WTC11 (cell line): ENCODE measurements around the gene PAQR6. TPM values are rescaled to one million over a fixed set of nuclear protein-coding genes. Genes with fewer than 3 reads are reported as not detected.

ENCODE experiments used
- ATAC-seq: fragments of 200-7000 bp; cut with Tn5 transposase; 2 replicates; pipeline ENCODE4 v1.10.0; 2021; ENCODE audit warnings: mild to moderate bottlenecking, moderate library complexity
- CTCF ChIA-PET: fragments of 300-600 bp; sonication (Branson Sonifier 250); formaldehyde crosslinking; loops from one replicate; lab custom pipeline; 2021; ENCODE audit warnings: antibody characterized with exemption; lab: Charles Lee
- POLR2A ChIA-PET: fragments of 350-600 bp; sonication (Branson Sonifier 250); formaldehyde crosslinking; loops from one replicate; lab custom pipeline; 2021; ENCODE audit warnings: antibody characterized with exemption; lab: Charles Lee
- DNase-seq: peaks from one replicate; pipeline ENCODE4 v3.0.0; 2021; ENCODE audit warnings: low spot score
- H3K27ac Mint-ChIP-seq: 2 replicates; pipeline ENCODE4 v1.8.0; 2021; ENCODE audit warnings: mixed read lengths
- H3K27me3 Mint-ChIP-seq: 2 replicates; pipeline ENCODE4 v1.8.0; 2021; ENCODE audit warnings: low read depth, mild to moderate bottlenecking, moderate library complexity, mixed read lengths
- H3K36me3 Mint-ChIP-seq: 2 replicates; pipeline ENCODE4 v1.8.0; 2021; ENCODE audit warnings: mixed read lengths
- H3K4me1 Mint-ChIP-seq: 2 replicates; pipeline ENCODE4 v1.8.0; 2022; ENCODE audit warnings: mixed read lengths
- H3K4me3 Mint-ChIP-seq: 2 replicates; pipeline ENCODE4 v1.8.0; 2021; ENCODE audit warnings: mild to moderate bottlenecking, moderate library complexity, mixed read lengths
- H3K9me3 Mint-ChIP-seq: 2 replicates; pipeline ENCODE4 v1.8.0; 2021; ENCODE audit warnings: mixed read lengths
- ATF1 ChIP-seq: sonication (generic); formaldehyde crosslinking; IDR thresholded peaks from 2 replicates; pipeline ENCODE4 v1.8.1; 2023; ENCODE audit warnings: mild to moderate bottlenecking, moderate library complexity, missing genetic modification reagents
- ATF3 ChIP-seq: sonication (generic); formaldehyde crosslinking; conservative IDR thresholded peaks from 2 replicates; pipeline ENCODE4 v1.8.1; 2022; ENCODE audit warnings: mild to moderate bottlenecking, missing genetic modification reagents
- ATF6 ChIP-seq: sonication (generic); formaldehyde crosslinking; IDR thresholded peaks from 2 replicates; pipeline ENCODE4 v1.8.1; 2023; ENCODE audit warnings: mild to moderate bottlenecking, missing genetic modification reagents
- CREB1 ChIP-seq: sonication (generic); formaldehyde crosslinking; IDR thresholded peaks from 2 replicates; pipeline ENCODE4 v1.8.0; 2023; ENCODE audit warnings: mild to moderate bottlenecking, missing genetic modification reagents
- ESRRA ChIP-seq: sonication (generic); formaldehyde crosslinking; IDR thresholded peaks from 2 replicates; pipeline ENCODE4 v1.8.1; 2022; ENCODE audit warnings: mild to moderate bottlenecking, missing genetic modification reagents, borderline replicate concordance
- FOXK1 ChIP-seq: sonication (generic); formaldehyde crosslinking; IDR thresholded peaks from 2 replicates; pipeline ENCODE4 v1.8.0; 2022; ENCODE audit warnings: mild to moderate bottlenecking, moderate library complexity, missing genetic modification reagents
- GRHL2 ChIP-seq: fragments of 250-450 bp; sonication (Bioruptor Pico); IDR thresholded peaks from 2 replicates; pipeline ENCODE4 v1.8.0; 2022; ENCODE audit warnings: mild to moderate bottlenecking, moderate library complexity; ENCODE audit not compliant: insufficient replicate concordance, severe bottlenecking
- IRF2 ChIP-seq: sonication (generic); formaldehyde crosslinking; IDR thresholded peaks from 2 replicates; pipeline ENCODE4 v1.8.0; 2022; ENCODE audit warnings: low read depth, missing genetic modification reagents, borderline replicate concordance
- JAZF1 ChIP-seq: fragments of 250-450 bp; sonication (Bioruptor Pico); IDR thresholded peaks from 2 replicates; pipeline ENCODE4 v1.9.0; 2021; ENCODE audit warnings: moderate library complexity, mild to moderate bottlenecking, inconsistent platforms
- KAT7 ChIP-seq: sonication (generic); formaldehyde crosslinking; IDR thresholded peaks from 2 replicates; pipeline ENCODE4 v1.8.1; 2023; ENCODE audit warnings: missing genetic modification reagents, mild to moderate bottlenecking, borderline replicate concordance
- MYBL2 ChIP-seq: sonication (generic); formaldehyde crosslinking; IDR thresholded peaks from 2 replicates; pipeline ENCODE4 v1.8.1; 2023; ENCODE audit warnings: mild to moderate bottlenecking, moderate library complexity, missing genetic modification reagents
- NR1H2 ChIP-seq: sonication (generic); formaldehyde crosslinking; IDR thresholded peaks from 2 replicates; pipeline ENCODE4 v1.9.0; 2021; ENCODE audit warnings: mild to moderate bottlenecking, moderate library complexity, missing genetic modification reagents
- NR2C2 ChIP-seq: sonication (generic); formaldehyde crosslinking; IDR thresholded peaks from 2 replicates; pipeline ENCODE4 v1.8.0; 2022; ENCODE audit warnings: mild to moderate bottlenecking, missing genetic modification reagents
- PRRX2 ChIP-seq: fragments of 250-450 bp; sonication (Bioruptor Pico); IDR thresholded peaks from 2 replicates; pipeline ENCODE4 v1.8.0; 2021; ENCODE audit warnings: mild to moderate bottlenecking
- RORB ChIP-seq: fragments of 250-450 bp; sonication (Bioruptor Pico); IDR thresholded peaks from 2 replicates; pipeline ENCODE4 v1.9.0; 2021; ENCODE audit warnings: mild to moderate bottlenecking
- SMAD4 ChIP-seq: sonication (generic); formaldehyde crosslinking; IDR thresholded peaks from 2 replicates; pipeline ENCODE4 v1.8.0; 2022; ENCODE audit warnings: mild to moderate bottlenecking, missing genetic modification reagents
- STAT6 ChIP-seq: sonication (generic); formaldehyde crosslinking; conservative IDR thresholded peaks from 2 replicates; pipeline ENCODE4 v1.8.1; 2023; ENCODE audit warnings: mild to moderate bottlenecking, low read depth, missing genetic modification reagents, moderate library complexity
- TCF7 ChIP-seq: sonication (generic); formaldehyde crosslinking; IDR thresholded peaks from 2 replicates; pipeline ENCODE4 v1.8.0; 2022; ENCODE audit warnings: mild to moderate bottlenecking, low read depth, missing genetic modification reagents, moderate library complexity
- TEAD1 ChIP-seq: sonication (generic); formaldehyde crosslinking; IDR thresholded peaks from 2 replicates; pipeline ENCODE4 v1.8.0; 2022; ENCODE audit warnings: mild to moderate bottlenecking, missing genetic modification reagents
- ZNF263 ChIP-seq: sonication (generic); formaldehyde crosslinking; IDR thresholded peaks from 2 replicates; pipeline ENCODE4 v1.8.1; 2022; ENCODE audit warnings: low read depth, mild to moderate bottlenecking, moderate library complexity, missing genetic modification reagents
- total RNA-seq: library from RNA; stranded (reverse); gene quantifications from 3 replicates; pipeline ENCODE4 v1.2.3, GENCODE V29; 2021
- TF ChIP-seq, protein P1 (sequence below): sonication (generic); formaldehyde crosslinking; IDR thresholded peaks from 2 replicates; pipeline ENCODE4 v1.8.1; 2022; ENCODE audit warnings: mild to moderate bottlenecking, moderate library complexity, missing genetic modification reagents
- TF ChIP-seq, protein P2 (sequence below): sonication (generic); formaldehyde crosslinking; IDR thresholded peaks from 2 replicates; pipeline ENCODE4 v1.8.1; 2022; ENCODE audit warnings: low read depth, missing genetic modification reagents, borderline replicate concordance
- TF ChIP-seq, protein P3 (sequence below): sonication (generic); formaldehyde crosslinking; IDR thresholded peaks from 2 replicates; pipeline ENCODE4 v1.8.0; 2023; ENCODE audit warnings: missing genetic modification reagents, mild to moderate bottlenecking, borderline replicate concordance

Gene PAQR6
- total RNA-seq, 1 experiment from 2014 or later: 5.9 TPM

DNA sequence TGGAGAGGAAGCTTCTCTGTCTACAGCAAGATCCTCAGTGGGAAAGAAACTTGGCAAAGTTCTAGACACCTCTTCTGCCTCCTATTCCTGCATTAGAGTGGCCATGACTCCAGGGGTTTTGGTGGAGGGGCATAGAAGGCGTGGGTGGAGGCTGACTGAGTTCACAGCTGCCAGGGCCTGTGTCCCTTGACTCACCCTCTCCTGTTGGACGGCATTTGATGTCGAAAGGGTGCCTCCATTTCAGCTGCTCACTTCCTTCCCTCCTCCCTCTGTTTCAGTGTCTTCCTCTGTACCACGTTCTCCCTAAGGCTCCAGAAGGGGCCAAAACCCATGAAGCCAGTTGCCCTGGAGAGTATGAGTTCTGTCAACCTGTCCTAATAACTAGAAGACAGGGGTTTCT, 36.9 kb upstream of the PAQR6 start (continued):
- TF ChIP-seq STAT6 (CRISPR knock-in tag) (no peak), RORB (CRISPR knock-in tag) (no peak), NR1H2 (CRISPR knock-in tag) (no peak), ZNF263 (CRISPR knock-in tag) (no peak), IRF2 (CRISPR knock-in tag) (no peak), KAT7 (CRISPR knock-in tag) (no peak), ATF6 (no peak), MYBL2 (CRISPR knock-in tag) (no peak)
- TF ChIP-seq, protein P1, sequence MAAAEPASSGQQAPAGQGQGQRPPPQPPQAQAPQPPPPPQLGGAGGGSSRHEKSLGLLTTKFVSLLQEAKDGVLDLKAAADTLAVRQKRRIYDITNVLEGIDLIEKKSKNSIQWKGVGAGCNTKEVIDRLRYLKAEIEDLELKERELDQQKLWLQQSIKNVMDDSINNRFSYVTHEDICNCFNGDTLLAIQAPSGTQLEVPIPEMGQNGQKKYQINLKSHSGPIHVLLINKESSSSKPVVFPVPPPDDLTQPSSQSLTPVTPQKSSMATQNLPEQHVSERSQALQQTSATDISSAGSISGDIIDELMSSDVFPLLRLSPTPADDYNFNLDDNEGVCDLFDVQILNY (CRISPR knock-in tag): no peak

DNA sequence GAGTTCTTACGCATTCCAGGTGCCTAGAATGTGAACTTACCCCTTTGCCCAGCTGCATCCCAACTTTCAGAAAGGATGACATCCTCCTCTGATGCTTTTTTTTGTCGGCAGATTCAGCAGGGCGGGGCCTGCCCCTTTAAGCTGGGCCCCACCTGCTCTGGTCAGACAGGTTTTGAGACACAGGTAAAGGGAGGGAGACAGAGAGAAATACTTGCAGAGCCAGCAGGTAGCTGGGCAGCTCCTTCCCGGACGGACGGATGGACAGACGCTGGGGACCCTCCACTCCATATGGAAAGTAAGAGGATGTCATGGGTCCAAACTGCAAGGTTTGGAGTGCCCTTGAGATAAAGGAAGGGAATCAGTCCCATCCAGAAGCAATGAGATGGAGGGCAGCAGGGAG, 36.3 kb upstream of the PAQR6 start, which contains the start of gene TMEM79:
TSS of gene TMEM79 (plus strand) at position 214 of the 400 bp plus-strand sequence. CDS start 902 bp downstream, outside the sequence.
- Mint-ChIP-seq H3K4me3 (peak within 1 kb of the TSS; percentile 97), H3K36me3 (no peaks in the 10 kb centered on the region), H3K4me1 (peaks cover 24% of the 10 kb centered on the region), H3K9me3 (no peaks in the 10 kb centered on the region), H3K27me3 (no peaks in the 10 kb centered on the region), H3K27ac (peak within 1 kb of the TSS; percentile 97)
- ATAC-seq (no peak), DNase-seq (no peak)
- CTCF ChIA-PET: interaction anchor here (1.3 to 2.3 kb wide), 6 partner anchors 36 to 346 kb away, joined by 3 to 9 read pairs (median 5); no protein-coding TSS in a partner anchor
- POLR2A ChIA-PET: interaction anchor here (2.0 kb wide), 1 partner anchor 53 kb away, joined by 10 read pairs; the partner anchor contains the start of genes CCT3 and TSACC
- TF ChIP-seq CREB1 (no peak), NR2C2 (no peak), ATF3 (CRISPR knock-in tag) (no peak), TEAD1 (CRISPR knock-in tag) (no peak), SMAD4 (CRISPR knock-in tag) (no peak), GRHL2 (CRISPR knock-in tag) (no peak), PRRX2 (CRISPR knock-in tag) (no peak), FOXK1 (no peak), ESRRA (CRISPR knock-in tag) (no peak), ATF1 (no peak), STAT6 (CRISPR knock-in tag) (no peak), TCF7 (CRISPR knock-in tag) (no peak), JAZF1 (CRISPR knock-in tag) (no peak), NR1H2 (CRISPR knock-in tag) (no peak)
- TF ChIP-seq, protein P2, sequence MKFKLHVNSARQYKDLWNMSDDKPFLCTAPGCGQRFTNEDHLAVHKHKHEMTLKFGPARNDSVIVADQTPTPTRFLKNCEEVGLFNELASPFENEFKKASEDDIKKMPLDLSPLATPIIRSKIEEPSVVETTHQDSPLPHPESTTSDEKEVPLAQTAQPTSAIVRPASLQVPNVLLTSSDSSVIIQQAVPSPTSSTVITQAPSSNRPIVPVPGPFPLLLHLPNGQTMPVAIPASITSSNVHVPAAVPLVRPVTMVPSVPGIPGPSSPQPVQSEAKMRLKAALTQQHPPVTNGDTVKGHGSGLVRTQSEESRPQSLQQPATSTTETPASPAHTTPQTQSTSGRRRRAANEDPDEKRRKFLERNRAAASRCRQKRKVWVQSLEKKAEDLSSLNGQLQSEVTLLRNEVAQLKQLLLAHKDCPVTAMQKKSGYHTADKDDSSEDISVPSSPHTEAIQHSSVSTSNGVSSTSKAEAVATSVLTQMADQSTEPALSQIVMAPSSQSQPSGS: no peak
- TF ChIP-seq, protein P3, sequence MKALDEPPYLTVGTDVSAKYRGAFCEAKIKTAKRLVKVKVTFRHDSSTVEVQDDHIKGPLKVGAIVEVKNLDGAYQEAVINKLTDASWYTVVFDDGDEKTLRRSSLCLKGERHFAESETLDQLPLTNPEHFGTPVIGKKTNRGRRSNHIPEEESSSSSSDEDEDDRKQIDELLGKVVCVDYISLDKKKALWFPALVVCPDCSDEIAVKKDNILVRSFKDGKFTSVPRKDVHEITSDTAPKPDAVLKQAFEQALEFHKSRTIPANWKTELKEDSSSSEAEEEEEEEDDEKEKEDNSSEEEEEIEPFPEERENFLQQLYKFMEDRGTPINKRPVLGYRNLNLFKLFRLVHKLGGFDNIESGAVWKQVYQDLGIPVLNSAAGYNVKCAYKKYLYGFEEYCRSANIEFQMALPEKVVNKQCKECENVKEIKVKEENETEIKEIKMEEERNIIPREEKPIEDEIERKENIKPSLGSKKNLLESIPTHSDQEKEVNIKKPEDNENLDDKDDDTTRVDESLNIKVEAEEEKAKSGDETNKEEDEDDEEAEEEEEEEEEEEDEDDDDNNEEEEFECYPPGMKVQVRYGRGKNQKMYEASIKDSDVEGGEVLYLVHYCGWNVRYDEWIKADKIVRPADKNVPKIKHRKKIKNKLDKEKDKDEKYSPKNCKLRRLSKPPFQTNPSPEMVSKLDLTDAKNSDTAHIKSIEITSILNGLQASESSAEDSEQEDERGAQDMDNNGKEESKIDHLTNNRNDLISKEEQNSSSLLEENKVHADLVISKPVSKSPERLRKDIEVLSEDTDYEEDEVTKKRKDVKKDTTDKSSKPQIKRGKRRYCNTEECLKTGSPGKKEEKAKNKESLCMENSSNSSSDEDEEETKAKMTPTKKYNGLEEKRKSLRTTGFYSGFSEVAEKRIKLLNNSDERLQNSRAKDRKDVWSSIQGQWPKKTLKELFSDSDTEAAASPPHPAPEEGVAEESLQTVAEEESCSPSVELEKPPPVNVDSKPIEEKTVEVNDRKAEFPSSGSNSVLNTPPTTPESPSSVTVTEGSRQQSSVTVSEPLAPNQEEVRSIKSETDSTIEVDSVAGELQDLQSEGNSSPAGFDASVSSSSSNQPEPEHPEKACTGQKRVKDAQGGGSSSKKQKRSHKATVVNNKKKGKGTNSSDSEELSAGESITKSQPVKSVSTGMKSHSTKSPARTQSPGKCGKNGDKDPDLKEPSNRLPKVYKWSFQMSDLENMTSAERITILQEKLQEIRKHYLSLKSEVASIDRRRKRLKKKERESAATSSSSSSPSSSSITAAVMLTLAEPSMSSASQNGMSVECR: no peak
